Measurements from ENCODE around the gene PRKAG2. TPM values are rescaled to one million over a fixed set of nuclear protein-coding genes. Genes with fewer than 3 reads are reported as not detected.
A peak's percentile ranks its signal among the peaks of the same experiment; 100 is the strongest.

Gene PRKAG2
- total RNA-seq, 4 donors from 2014 or later, result 8.9 to 35.1 (median 13.6) TPM

DNA sequence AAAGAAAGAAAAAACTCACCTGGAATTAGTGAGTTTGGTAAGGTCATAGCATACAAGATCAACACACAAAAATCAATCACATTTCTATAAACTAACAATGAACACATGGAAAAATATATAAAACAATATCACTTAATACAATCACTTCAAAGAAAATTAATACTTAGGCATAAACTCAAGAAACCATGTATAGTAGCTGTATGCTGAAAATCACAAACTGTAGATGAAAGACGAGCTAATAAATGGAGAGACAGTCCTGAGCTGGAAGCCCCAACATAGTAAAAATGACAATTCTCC lies 243.5 kb downstream of the PRKAG2 start:
- no peak overlapping the region for H3K4me3 ChIP-seq
- H3K27me3 ChIP-seq, result no peaks in the 10 kb centered on the region
- TF ChIP-seq, protein P1, sequence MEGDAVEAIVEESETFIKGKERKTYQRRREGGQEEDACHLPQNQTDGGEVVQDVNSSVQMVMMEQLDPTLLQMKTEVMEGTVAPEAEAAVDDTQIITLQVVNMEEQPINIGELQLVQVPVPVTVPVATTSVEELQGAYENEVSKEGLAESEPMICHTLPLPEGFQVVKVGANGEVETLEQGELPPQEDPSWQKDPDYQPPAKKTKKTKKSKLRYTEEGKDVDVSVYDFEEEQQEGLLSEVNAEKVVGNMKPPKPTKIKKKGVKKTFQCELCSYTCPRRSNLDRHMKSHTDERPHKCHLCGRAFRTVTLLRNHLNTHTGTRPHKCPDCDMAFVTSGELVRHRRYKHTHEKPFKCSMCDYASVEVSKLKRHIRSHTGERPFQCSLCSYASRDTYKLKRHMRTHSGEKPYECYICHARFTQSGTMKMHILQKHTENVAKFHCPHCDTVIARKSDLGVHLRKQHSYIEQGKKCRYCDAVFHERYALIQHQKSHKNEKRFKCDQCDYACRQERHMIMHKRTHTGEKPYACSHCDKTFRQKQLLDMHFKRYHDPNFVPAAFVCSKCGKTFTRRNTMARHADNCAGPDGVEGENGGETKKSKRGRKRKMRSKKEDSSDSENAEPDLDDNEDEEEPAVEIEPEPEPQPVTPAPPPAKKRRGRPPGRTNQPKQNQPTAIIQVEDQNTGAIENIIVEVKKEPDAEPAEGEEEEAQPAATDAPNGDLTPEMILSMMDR (IDR thresholded peaks at IDR 0.05), result no peak
- TF ChIP-seq POLR2A (IDR thresholded peaks at IDR 0.05), result no peak
- peaks cover 0 to under 1% (median 0%) of the 10 kb centered on the region in 3 donors for H3K36me3 ChIP-seq
- WGBS, 2 donors, result 88 to 96% methylated on average over 1 of the region's 1 CpG
- H3K4me1 ChIP-seq, result peaks cover 0 to 46% (median 7%) of the 10 kb centered on the region in 3 donors
- H3K9me3 ChIP-seq, result no peaks in the 10 kb centered on the region
- DNase-seq, result no peak
- H3K27ac ChIP-seq, result peak overlapping the region in 3 of 4 donors; percentile 86 to 95 (median 89)
- intact Hi-C loops (cut with DNase I), result no loop called here

DNA sequence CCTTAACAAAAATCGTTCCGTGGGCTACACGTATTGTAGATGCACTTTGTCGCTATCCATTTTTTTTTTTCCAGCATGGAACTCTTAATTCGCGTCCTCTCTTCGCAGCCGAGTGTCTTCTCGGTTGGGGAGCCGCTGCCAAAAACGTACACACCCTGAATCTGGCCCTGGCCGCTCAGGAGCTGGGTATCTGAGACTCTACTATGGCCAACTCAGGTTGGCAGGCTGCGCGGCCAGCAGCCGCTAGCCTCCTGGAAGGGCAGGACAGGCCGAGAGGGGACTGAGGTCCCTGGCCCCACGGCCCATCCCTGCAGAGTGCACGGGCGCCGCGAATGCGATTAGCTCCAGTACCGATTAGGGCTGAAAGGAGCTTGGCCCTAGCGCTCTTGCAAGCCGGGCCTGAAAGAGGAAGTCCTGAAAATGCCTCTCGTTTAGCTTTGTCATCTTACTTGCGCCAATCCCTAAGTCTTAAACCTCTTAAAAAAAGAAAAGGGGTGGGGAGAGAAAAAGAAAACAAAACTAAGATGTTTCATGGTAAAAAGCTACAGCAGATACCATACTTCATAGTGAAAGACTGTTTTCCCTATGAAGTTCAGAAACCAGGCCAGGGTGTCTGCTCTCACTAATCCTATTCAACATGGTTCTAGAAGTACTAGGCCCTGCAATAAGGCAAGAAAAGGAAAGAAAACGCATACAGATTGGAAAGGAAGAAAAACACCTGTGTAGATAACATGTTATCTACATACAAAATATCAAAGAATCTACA lies 244.0 kb downstream of the PRKAG2 start:
- Histone ChIP-seq H3K4me1 (peaks cover 0 to 47% (median 7%) of the 10 kb centered on the region in 3 donors), H3K9me3 (no peaks in the 10 kb centered on the region), H3K36me3 (peaks cover 0 to 5% (median 0%) of the 10 kb centered on the region in 3 donors), H3K4me3 (peak overlapping the region; percentile 60 to 95 (median 74)), H3K27ac (peak overlapping the region; percentile 86 to 97 (median 92)), H3K27me3 (no peaks in the 10 kb centered on the region)
- TF ChIP-seq, protein P1 (IDR thresholded peaks at IDR 0.05), result no peak
- 9 to 14% methylated on average over 15 to 17 of the region's 28 CpGs for WGBS, 2 donors
- intact Hi-C loops (cut with DNase I), result no loop called here
- DNase-seq, result peak; percentile 6

DNA sequence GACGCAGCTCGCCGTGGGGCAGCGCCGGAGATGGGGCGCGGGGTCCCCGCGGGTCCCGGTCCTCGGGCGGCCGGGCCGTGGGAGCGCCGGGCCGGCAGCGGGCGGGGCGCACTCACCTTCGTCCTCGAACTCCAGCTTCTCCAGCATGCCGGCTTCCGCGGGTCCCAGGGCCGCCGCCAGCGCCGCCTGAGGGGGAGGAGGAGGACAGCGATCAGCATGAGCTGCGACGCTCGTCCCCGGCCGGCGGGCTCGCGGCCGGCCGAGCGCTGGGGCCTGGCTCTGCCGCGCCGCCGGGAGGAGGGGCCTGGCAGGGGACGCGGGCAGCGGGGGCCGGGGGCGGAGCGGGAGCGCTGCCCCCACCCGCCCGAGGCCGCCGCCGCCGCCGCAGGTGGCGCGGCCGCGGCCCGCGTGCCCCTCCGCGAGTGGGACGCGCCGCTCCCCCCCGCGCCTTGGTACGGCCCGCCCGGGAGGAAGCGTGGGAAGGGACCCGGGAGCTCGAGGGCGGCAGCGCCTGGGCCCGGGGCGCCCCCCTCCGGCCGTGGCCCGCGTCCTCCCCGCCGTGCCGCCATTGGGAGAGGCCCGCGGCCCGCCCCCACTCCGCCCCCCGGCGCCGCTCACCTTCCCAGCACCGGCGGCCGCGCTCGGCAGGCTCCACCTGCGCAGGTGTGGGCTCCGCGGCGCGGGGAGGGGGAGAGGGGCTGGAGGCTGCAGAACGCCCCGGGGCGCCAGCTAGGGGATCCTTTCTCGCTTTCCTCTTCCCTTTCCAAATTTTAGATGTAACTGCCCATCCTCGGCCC lies 244.8 kb downstream of the PRKAG2 start:
- peak; percentile 23 for DNase-seq
- peak overlapping the region; percentile 86 to 97 (median 92) for H3K27ac ChIP-seq
- no peaks in the 10 kb centered on the region for H3K27me3 ChIP-seq
- no peaks in the 10 kb centered on the region for H3K9me3 ChIP-seq
- intact Hi-C loops (cut with DNase I), result no loop called here
- H3K4me1 ChIP-seq, result peaks cover 0 to 46% (median 7%) of the 10 kb centered on the region in 3 donors
- WGBS, 2 donors, result 5% methylated on average over 15 of the region's 111 CpGs; no CpG with 5 or more reads in 1 of the 2 donors
- peak in 2 of 4 donors; percentile 36 to 59 for TF ChIP-seq POLR2A (IDR thresholded peaks at IDR 0.05)
- TF ChIP-seq, protein P1 (IDR thresholded peaks at IDR 0.05), result peak in 4 of 6 experiments; percentile 36 to 49 (median 45)
- H3K4me3 ChIP-seq, result peak overlapping the region; percentile 60 to 95 (median 74)
- H3K36me3 ChIP-seq, result peaks cover 0 to 11% (median 0%) of the 10 kb centered on the region in 3 donors

DNA sequence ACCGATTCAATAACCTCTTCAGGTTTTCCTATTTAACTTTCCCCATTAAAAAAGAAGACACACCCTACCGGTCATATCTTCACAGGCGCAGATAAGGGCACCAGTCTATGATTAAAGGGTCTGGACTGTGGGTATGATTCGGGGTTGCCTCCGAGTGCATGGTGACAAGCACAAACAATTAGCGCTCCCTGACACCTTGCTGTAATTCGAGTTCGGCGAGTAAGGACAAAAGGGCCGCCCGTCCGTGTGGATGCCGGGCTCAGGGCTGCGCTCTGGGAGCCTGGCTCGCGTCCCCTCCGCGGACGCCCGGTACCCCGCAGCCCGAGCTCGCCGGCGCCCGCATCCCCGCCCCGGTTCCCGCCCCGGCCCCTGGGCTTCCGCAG lies 245.4 kb downstream of the PRKAG2 start:
- H3K36me3 ChIP-seq, result peaks cover 0 to 11% (median 0%) of the 10 kb centered on the region in 3 donors
- H3K9me3 ChIP-seq, result no peaks in the 10 kb centered on the region
- no peak for TF ChIP-seq POLR2A (IDR thresholded peaks at IDR 0.05)
- TF ChIP-seq, protein P1 (IDR thresholded peaks at IDR 0.05), result peak in 1 of 6 experiments; percentile 9
- peak overlapping the region; percentile 86 to 97 (median 92) for H3K27ac ChIP-seq
- H3K4me3 ChIP-seq, result peak overlapping the region; percentile 60 to 95 (median 74)
- peaks cover 0 to 46% (median 7%) of the 10 kb centered on the region in 3 donors for H3K4me1 ChIP-seq
- 1 to 4% methylated on average over 5 of the region's 31 CpGs for WGBS, 2 donors
- H3K27me3 ChIP-seq, result no peaks in the 10 kb centered on the region
- intact Hi-C loops (cut with DNase I), result no loop called here
- DNase-seq, result no peak
